Spleen (tissue), 7 donors: ENCODE data around the gene TMEM121.

Experiments
- POLR2A ChIP-seq, 3 donors: fragments of 450-650 bp; IDR thresholded peaks; one replicate each; pipeline ENCODE4 v1.5.1; 2017; ENCODE audit warnings: antibody characterized with exemption in 3 of 3, mild to moderate bottlenecking in 1 of 3
- TF ChIP-seq, protein P1 (sequence below), 11 experiments: fragments of 200-600 bp in 7 of 11; fragments of 450-650 bp in 4 of 11; sonication (generic) in 4 of 11; IDR thresholded peaks in 8 of 11; conservative IDR thresholded peaks in 3 of 11; 1 replicate in 7 of 11; 2 replicates in 4 of 11; pipeline versions ENCODE4 v1.4.0 to v1.8.0; 2016 to 2021; ENCODE audit warnings: antibody characterized with exemption in 11 of 11, inconsistent platforms in 4 of 11, mild to moderate bottlenecking in 1 of 11
- donor health status: DM: no; HTN: no; CAD: no; lungs with moderate emphysema.
- donor health status: DM: no; HTN: no; CAD: no.
- donor health status: DM: no; HTN: no; CAD: no.

DNA sequence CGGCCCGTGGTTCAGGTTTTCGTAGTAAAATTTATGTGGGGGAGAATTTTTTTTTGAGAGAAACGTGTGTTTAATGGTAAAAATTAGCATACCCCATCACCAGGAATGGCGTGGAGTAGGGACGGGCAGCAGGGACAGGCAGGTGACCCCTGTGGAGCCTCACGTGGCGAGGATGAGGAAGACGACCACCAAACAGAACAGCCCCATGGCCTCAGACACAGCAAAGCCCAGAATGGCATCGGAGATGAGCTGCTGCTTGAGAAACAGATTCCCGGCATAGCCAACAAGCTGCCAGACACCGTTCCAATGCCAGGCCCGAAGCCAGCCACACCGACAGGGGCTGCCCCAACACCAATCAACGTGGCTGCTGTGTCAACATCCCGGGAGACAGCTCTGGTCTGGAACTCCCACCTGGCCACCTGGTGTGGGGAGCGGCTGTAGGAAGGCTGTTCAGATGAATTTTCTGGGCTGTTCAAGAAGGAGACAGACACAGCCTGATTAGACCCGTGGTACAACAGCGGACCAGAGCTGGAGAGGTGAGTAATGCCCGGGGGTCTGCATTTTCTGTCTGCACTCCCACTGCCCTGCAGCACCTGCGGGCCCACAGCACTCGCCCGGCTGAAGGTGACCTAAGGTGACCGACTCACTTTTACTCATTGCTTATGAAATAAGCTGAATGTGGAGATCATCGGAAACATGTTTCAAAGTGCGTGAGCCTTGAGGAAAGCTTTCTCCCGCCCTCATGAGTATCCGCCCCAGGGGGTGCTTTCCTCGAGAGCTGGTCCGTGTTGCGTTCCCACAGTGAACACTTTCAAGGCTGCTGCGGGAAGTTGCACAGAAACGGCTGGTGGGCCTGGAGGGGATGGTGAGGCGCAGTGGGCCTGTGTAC is 10.6 kb downstream of the TMEM121 start:
- TF ChIP-seq, protein P1, sequence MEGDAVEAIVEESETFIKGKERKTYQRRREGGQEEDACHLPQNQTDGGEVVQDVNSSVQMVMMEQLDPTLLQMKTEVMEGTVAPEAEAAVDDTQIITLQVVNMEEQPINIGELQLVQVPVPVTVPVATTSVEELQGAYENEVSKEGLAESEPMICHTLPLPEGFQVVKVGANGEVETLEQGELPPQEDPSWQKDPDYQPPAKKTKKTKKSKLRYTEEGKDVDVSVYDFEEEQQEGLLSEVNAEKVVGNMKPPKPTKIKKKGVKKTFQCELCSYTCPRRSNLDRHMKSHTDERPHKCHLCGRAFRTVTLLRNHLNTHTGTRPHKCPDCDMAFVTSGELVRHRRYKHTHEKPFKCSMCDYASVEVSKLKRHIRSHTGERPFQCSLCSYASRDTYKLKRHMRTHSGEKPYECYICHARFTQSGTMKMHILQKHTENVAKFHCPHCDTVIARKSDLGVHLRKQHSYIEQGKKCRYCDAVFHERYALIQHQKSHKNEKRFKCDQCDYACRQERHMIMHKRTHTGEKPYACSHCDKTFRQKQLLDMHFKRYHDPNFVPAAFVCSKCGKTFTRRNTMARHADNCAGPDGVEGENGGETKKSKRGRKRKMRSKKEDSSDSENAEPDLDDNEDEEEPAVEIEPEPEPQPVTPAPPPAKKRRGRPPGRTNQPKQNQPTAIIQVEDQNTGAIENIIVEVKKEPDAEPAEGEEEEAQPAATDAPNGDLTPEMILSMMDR (IDR thresholded peaks at IDR 0.05 in 8 of 11, conservative IDR thresholded peaks at IDR 0.05 in 3 of 11): no peak
- TF ChIP-seq POLR2A (IDR thresholded peaks at IDR 0.05): no peak
